Panc1 (cell line): ENCODE data around the gene CBR4. TPM values are rescaled to one million over a fixed set of nuclear protein-coding genes. Genes with fewer than 3 reads are reported as not detected.

Experiments
- ATAC-seq: fragments of 200-7000 bp; cut with Tn5 transposase; 2 replicates; pipeline ENCODE4 v1.9.1; 2020; ENCODE audit warnings: mild to moderate bottlenecking, moderate library complexity
- BruUV-seq: library from RNA; stranded (reverse); fragments of 400-500 nt; replicated peaks from 2 replicates; lab custom pipeline; 2021; lab: Mats Ljungman, UMichigan
- CTCF ChIA-PET: fragments of 300-600 bp; sonication (Branson Sonifier 250); formaldehyde crosslinking; loops from one replicate; lab custom pipeline; 2022; ENCODE audit warnings: antibody characterized with exemption; lab: Charles Lee
- POLR2A ChIA-PET: fragments of 300-600 bp; sonication (Branson Sonifier 250); formaldehyde crosslinking; loops from one replicate; lab custom pipeline; 2022; ENCODE audit warnings: antibody characterized with exemption; lab: Charles Lee
- DNase-seq: peaks from one replicate; pipeline ENCODE4 v3.0.0-alpha.2; 2010; ENCODE audit warnings: low read depth, low spot score
- H3K27ac ChIP-seq: 2 replicates; pipeline ENCODE4 v1.5.1; 2011; ENCODE audit warnings: mild to moderate bottlenecking, low read length, inconsistent platforms
- H3K27me3 ChIP-seq: fragments of 200-500 bp; sonication (Bioruptor generic); 2 replicates; pipeline ENCODE4 v1.6.0; 2014; ENCODE audit warnings: low read length, inconsistent platforms; ENCODE audit not compliant: control insufficient read depth, insufficient read depth
- H3K36me3 ChIP-seq: fragments of 200-500 bp; sonication (Bioruptor generic); 2 replicates; pipeline ENCODE4 v1.5.1; 2014; ENCODE audit warnings: inconsistent platforms, mild to moderate bottlenecking, low read length, moderate library complexity; ENCODE audit not compliant: control insufficient read depth, insufficient read depth
- H3K4me1 ChIP-seq: 2 replicates; pipeline ENCODE4 v1.5.1; 2011; ENCODE audit warnings: inconsistent platforms, mild to moderate bottlenecking, low read length, moderate library complexity; ENCODE audit not compliant: control insufficient read depth, insufficient read depth
- H3K4me3 ChIP-seq, 2 experiments: 2 replicates each; pipeline ENCODE4 v1.5.1; 2011 to 2012; ENCODE audit warnings: low read depth in 2 of 2, low read length in 2 of 2, mild to moderate bottlenecking in 2 of 2, inconsistent platforms in 1 of 2, moderate library complexity in 1 of 2
- H3K9me3 ChIP-seq: fragments of 200-500 bp; sonication (Bioruptor generic); 2 replicates; pipeline ENCODE4 v1.5.1; 2014; ENCODE audit warnings: low read depth, mild to moderate bottlenecking, inconsistent platforms, low read length, moderate library complexity; ENCODE audit not compliant: control insufficient read depth, insufficient read depth
- POLR2AphosphoS5 ChIP-seq: IDR thresholded peaks from 2 replicates; pipeline ENCODE4 v1.6.1; 2012; ENCODE audit warnings: mild to moderate bottlenecking, low read depth, low read length, moderate library complexity
- SIN3A ChIP-seq: IDR thresholded peaks from 2 replicates; pipeline ENCODE4 v1.6.1; 2012; ENCODE audit warnings: low read depth, mild to moderate bottlenecking, low read length, moderate library complexity, borderline replicate concordance; ENCODE audit not compliant: insufficient read depth
- TCF7L2 ChIP-seq: IDR thresholded peaks from 2 replicates; pipeline ENCODE4 v1.6.1; 2011; ENCODE audit warnings: mild to moderate bottlenecking, low read depth, low read length, inconsistent platforms
- in situ Hi-C: cut with HindIII; loops from 2 replicates; pipeline ENCODE4 v1.10.0; 2016; ENCODE audit warnings: low sequenced_read_pairs, low pct_unique_long_range_greater_than_20kb
- intact Hi-C: fragments of 100-400 bp; cut with micrococcal nuclease; formaldehyde crosslinking; loops from one replicate; pipeline ENCODE4 v1.10.0; 2022; ENCODE audit not compliant: unreplicated experiment
- total RNA-seq: library from RNA; stranded (reverse); gene quantifications from one replicate; pipeline ENCODE4 v1.2.1, GENCODE V29; 2021; ENCODE audit not compliant: unreplicated experiment
- TF ChIP-seq, protein P1 (sequence below), 2 experiments: IDR thresholded peaks; 2 replicates each; pipeline ENCODE4 v1.6.1; 2011 to 2012; ENCODE audit warnings: low read depth in 2 of 2, control low read depth in 1 of 2, low read length in 1 of 2, mild to moderate bottlenecking in 1 of 2, moderate library complexity in 1 of 2; ENCODE audit not compliant: insufficient read depth in 1 of 2
- TF ChIP-seq, protein P2 (sequence below): fragments of 450-650 bp; IDR thresholded peaks from 2 replicates; pipeline ENCODE4 v1.5.1; 2017; ENCODE audit warnings: mild to moderate bottlenecking

CBR4 gene
- total RNA-seq, 1 experiment from 2014 or later = 13.5 TPM

DNA sequence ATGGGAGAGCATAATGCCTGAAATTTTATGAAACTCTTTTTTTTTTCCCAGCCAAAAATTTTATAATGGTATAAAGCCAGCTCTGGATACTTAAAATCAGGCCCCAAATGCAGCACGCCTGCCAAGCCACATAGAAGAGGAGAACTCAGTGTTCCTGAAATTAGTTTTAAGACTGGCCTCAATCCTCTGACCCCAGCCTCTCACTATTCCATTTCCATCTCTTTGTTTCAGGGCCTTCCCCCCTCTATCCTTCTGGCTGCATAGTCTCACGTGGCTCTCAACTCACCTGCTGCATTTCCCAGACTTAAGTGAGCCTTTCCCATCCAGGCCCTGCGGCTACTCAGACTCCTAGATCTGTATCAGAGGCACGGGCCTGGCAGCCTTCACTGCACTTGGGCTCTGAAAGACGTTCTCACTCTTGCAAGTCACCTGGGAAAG is 5.2 kb upstream of the CBR4 start:
- intact Hi-C loops (no loop called here), in situ Hi-C loops (no loop called here)
- TF ChIP-seq TCF7L2 (no peak), POLR2AphosphoS5 (no peak), SIN3A (no peak)
- TF ChIP-seq, protein P1, sequence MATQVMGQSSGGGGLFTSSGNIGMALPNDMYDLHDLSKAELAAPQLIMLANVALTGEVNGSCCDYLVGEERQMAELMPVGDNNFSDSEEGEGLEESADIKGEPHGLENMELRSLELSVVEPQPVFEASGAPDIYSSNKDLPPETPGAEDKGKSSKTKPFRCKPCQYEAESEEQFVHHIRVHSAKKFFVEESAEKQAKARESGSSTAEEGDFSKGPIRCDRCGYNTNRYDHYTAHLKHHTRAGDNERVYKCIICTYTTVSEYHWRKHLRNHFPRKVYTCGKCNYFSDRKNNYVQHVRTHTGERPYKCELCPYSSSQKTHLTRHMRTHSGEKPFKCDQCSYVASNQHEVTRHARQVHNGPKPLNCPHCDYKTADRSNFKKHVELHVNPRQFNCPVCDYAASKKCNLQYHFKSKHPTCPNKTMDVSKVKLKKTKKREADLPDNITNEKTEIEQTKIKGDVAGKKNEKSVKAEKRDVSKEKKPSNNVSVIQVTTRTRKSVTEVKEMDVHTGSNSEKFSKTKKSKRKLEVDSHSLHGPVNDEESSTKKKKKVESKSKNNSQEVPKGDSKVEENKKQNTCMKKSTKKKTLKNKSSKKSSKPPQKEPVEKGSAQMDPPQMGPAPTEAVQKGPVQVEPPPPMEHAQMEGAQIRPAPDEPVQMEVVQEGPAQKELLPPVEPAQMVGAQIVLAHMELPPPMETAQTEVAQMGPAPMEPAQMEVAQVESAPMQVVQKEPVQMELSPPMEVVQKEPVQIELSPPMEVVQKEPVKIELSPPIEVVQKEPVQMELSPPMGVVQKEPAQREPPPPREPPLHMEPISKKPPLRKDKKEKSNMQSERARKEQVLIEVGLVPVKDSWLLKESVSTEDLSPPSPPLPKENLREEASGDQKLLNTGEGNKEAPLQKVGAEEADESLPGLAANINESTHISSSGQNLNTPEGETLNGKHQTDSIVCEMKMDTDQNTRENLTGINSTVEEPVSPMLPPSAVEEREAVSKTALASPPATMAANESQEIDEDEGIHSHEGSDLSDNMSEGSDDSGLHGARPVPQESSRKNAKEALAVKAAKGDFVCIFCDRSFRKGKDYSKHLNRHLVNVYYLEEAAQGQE (IDR thresholded peaks at IDR 0.05; ENCODE audit: insufficient read depth in 1 of 2, low read depth in 2 of 2, low read length in 1 of 2) = no peak
- TF ChIP-seq, protein P2, sequence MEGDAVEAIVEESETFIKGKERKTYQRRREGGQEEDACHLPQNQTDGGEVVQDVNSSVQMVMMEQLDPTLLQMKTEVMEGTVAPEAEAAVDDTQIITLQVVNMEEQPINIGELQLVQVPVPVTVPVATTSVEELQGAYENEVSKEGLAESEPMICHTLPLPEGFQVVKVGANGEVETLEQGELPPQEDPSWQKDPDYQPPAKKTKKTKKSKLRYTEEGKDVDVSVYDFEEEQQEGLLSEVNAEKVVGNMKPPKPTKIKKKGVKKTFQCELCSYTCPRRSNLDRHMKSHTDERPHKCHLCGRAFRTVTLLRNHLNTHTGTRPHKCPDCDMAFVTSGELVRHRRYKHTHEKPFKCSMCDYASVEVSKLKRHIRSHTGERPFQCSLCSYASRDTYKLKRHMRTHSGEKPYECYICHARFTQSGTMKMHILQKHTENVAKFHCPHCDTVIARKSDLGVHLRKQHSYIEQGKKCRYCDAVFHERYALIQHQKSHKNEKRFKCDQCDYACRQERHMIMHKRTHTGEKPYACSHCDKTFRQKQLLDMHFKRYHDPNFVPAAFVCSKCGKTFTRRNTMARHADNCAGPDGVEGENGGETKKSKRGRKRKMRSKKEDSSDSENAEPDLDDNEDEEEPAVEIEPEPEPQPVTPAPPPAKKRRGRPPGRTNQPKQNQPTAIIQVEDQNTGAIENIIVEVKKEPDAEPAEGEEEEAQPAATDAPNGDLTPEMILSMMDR = no peak
- H3K36me3 ChIP-seq = no peaks in the 10 kb centered on the region
- CTCF ChIA-PET = no interaction called here
- DNase-seq (no peak), ATAC-seq (no peak)
- H3K27me3 ChIP-seq = no peaks in the 10 kb centered on the region
- H3K4me3 ChIP-seq = no peak overlapping the region
- H3K9me3 ChIP-seq = no peaks in the 10 kb centered on the region
- H3K27ac ChIP-seq = no peak overlapping the region
- no TSS peak for BruUV-seq
- H3K4me1 ChIP-seq = peaks cover 3% of the 10 kb centered on the region; the same call in 1 of the 2 replicates
- POLR2A ChIA-PET = no interaction called here

DNA sequence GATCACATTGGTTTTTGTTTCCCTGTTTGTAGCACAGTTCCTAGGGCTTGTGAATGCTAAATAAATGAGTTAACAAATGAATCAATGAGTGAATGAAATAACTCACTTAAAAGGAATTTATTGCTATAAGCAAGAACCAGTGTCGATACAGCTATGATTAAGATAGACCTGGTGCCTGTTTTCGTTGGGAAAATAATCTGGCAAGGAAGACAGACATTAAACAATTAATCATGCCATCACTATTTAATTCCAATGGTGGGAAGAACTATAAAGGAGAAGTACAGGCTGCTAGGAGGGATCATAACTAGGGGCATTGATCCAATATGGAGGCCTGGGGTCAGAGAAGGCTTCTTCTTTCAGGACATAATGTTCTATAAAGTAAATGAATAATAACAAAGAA is 4.5 kb upstream of the CBR4 start:
- no peaks in the 10 kb centered on the region for H3K36me3 ChIP-seq
- no peaks in the 10 kb centered on the region for H3K27me3 ChIP-seq
- in situ Hi-C loops = no loop called here
- ATAC-seq (no peak), DNase-seq (no peak)
- no peaks in the 10 kb centered on the region for H3K9me3 ChIP-seq
- H3K4me3 ChIP-seq = no peak overlapping the region
- peaks cover 3% of the 10 kb centered on the region; the same call in 1 of the 2 replicates for H3K4me1 ChIP-seq
- CTCF ChIA-PET = no interaction called here
- H3K27ac ChIP-seq = no peak overlapping the region
- no TSS peak for BruUV-seq
- intact Hi-C loops = no loop called here
- POLR2A ChIA-PET = no interaction called here
- TF ChIP-seq, protein P2 = no peak
- TF ChIP-seq, protein P1 (IDR thresholded peaks at IDR 0.05; ENCODE audit: insufficient read depth in 1 of 2, low read depth in 2 of 2, low read length in 1 of 2) = no peak
- TF ChIP-seq POLR2AphosphoS5 (no peak), SIN3A (no peak), TCF7L2 (no peak)
